ENCODE data around the gene MEN1. TPM values are rescaled to one million over a fixed set of nuclear protein-coding genes. Genes with fewer than 3 reads are reported as not detected.

Gene MEN1
- total and polyA plus RNA-seq, 4 donors, result 9.1 to 18.8 (median 16.3) TPM

- 8 to 11% methylated on average over 24 of the region's 24 CpGs for WGBS, 2 donors
- H3K9me3 ChIP-seq (ENCODE audit: control insufficient read depth, low read length), result no peaks in the 10 kb centered on the region
- DNase-seq, result peak; percentile 92 to 95
- peak; percentile 91 for ATAC-seq (ENCODE audit: low FRiP score)
- peaks cover 0 to 2% of the 10 kb centered on the region in 2 donors for H3K36me3 ChIP-seq (ENCODE audit: control insufficient read depth in 1 of 2, insufficient read depth in 2 of 2, low read length in 1 of 2)
- H3K4me3 ChIP-seq (ENCODE audit: low read length in 2 of 2), result no peak within 1 kb of the TSS
- intact Hi-C loops (cut with DNase I), result no loop called here
- H3K27ac ChIP-seq (ENCODE audit: low read depth in 1 of 2, low read length in 2 of 2), result peak within 1 kb of the TSS in 1 of 2 donors; percentile 58
- peaks cover 0 to 1% of the 10 kb centered on the region in 2 donors for H3K4me1 ChIP-seq (ENCODE audit: control insufficient read depth in 1 of 2, insufficient read depth in 2 of 2, low read length in 2 of 2)
- H3K27me3 ChIP-seq (ENCODE audit: control insufficient read depth in 1 of 2, insufficient read depth in 2 of 2, low read length in 1 of 2), result no peaks in the 10 kb centered on the region
Measured at GRCh38 chr11:64759722-64760719, 50.3 kb downstream of the MEN1 start, which contains the start of gene PYGM. Gene PYGM, minus strand, starts transcription at chr11:64759974. Its CDS starts 76 bp downstream, at chr11:64759898.

- intact Hi-C loops (cut with DNase I), result no loop called here
- 15 to 20% methylated on average over 21 of the region's 21 CpGs for WGBS, 2 donors
- no peak overlapping the region for H3K4me3 ChIP-seq (ENCODE audit: low read length in 2 of 2)
Measured at GRCh38 chr11:64759131-64759721, 51.1 kb downstream of the MEN1 start.

GRCh38 chr11:64758330-64759079 is 51.8 kb downstream of the MEN1 start:
- no peaks in the 10 kb centered on the region for H3K4me1 ChIP-seq (ENCODE audit: control insufficient read depth in 1 of 2, insufficient read depth in 2 of 2, low read length in 2 of 2)
- 85 to 91% methylated on average over 15 of the region's 15 CpGs for WGBS, 2 donors
- H3K4me3 ChIP-seq (ENCODE audit: low read length in 2 of 2), result no peak overlapping the region
- intact Hi-C loops (cut with DNase I), result no loop called here
- no peak overlapping the region for H3K27ac ChIP-seq (ENCODE audit: low read depth in 1 of 2, low read length in 2 of 2)
- H3K27me3 ChIP-seq (ENCODE audit: control insufficient read depth in 1 of 2, insufficient read depth in 2 of 2, low read length in 1 of 2), result no peaks in the 10 kb centered on the region
- no peaks in the 10 kb centered on the region for H3K9me3 ChIP-seq (ENCODE audit: control insufficient read depth, low read length)
- ATAC-seq (ENCODE audit: low FRiP score) (no peak), DNase-seq (peak; percentile 34 to 58)
- no peaks in the 10 kb centered on the region for H3K36me3 ChIP-seq (ENCODE audit: control insufficient read depth in 1 of 2, insufficient read depth in 2 of 2, low read length in 1 of 2)

More at GRCh38 chr11:64759131-64759721, 51.1 kb downstream of the MEN1 start:
- no peaks in the 10 kb centered on the region for H3K36me3 ChIP-seq (ENCODE audit: control insufficient read depth in 1 of 2, insufficient read depth in 2 of 2, low read length in 1 of 2)
- peak; percentile 31 for ATAC-seq (ENCODE audit: low FRiP score)
- H3K4me1 ChIP-seq (ENCODE audit: control insufficient read depth in 1 of 2, insufficient read depth in 2 of 2, low read length in 2 of 2), result peaks cover 0 to 1% of the 10 kb centered on the region in 2 donors
- no peaks in the 10 kb centered on the region for H3K27me3 ChIP-seq (ENCODE audit: control insufficient read depth in 1 of 2, insufficient read depth in 2 of 2, low read length in 1 of 2)
- H3K9me3 ChIP-seq (ENCODE audit: control insufficient read depth, low read length), result no peaks in the 10 kb centered on the region
- H3K27ac ChIP-seq (ENCODE audit: low read depth in 1 of 2, low read length in 2 of 2), result peak overlapping the region in 1 of 2 donors; percentile 58
- peak in 1 of 2 donors; percentile 77 for DNase-seq

- no peak overlapping the region for H3K4me3 ChIP-seq (ENCODE audit: low read length in 2 of 2)
- no peaks in the 10 kb centered on the region for H3K9me3 ChIP-seq (ENCODE audit: control insufficient read depth, low read length)
- H3K27ac ChIP-seq (ENCODE audit: low read depth in 1 of 2, low read length in 2 of 2), result no peak overlapping the region
- intact Hi-C loops (cut with DNase I), result no loop called here
- no peaks in the 10 kb centered on the region for H3K36me3 ChIP-seq (ENCODE audit: control insufficient read depth in 1 of 2, insufficient read depth in 2 of 2, low read length in 1 of 2)
- no peaks in the 10 kb centered on the region for H3K4me1 ChIP-seq (ENCODE audit: control insufficient read depth in 1 of 2, insufficient read depth in 2 of 2, low read length in 2 of 2)
- no peaks in the 10 kb centered on the region for H3K27me3 ChIP-seq (ENCODE audit: control insufficient read depth in 1 of 2, insufficient read depth in 2 of 2, low read length in 1 of 2)
- ATAC-seq (ENCODE audit: low FRiP score) (no peak), DNase-seq (peak; percentile 48 to 66)
- WGBS, 2 donors, result 86% methylated on average over 19 of the region's 19 CpGs
Measured at GRCh38 chr11:64757549-64758329, 52.6 kb downstream of the MEN1 start.

- intact Hi-C loops (cut with DNase I), result no loop called here
- 86 to 87% methylated on average over 13 of the region's 13 CpGs for WGBS, 2 donors
- Histone ChIP-seq H3K36me3 (ENCODE audit: control insufficient read depth in 1 of 2, insufficient read depth in 2 of 2, low read length in 1 of 2) (no peaks in the 10 kb centered on the region), H3K4me1 (ENCODE audit: control insufficient read depth in 1 of 2, insufficient read depth in 2 of 2, low read length in 2 of 2) (no peaks in the 10 kb centered on the region), H3K27ac (ENCODE audit: low read depth in 1 of 2, low read length in 2 of 2) (no peak overlapping the region), H3K4me3 (ENCODE audit: low read length in 2 of 2) (no peak overlapping the region), H3K27me3 (ENCODE audit: control insufficient read depth in 1 of 2, insufficient read depth in 2 of 2, low read length in 1 of 2) (no peaks in the 10 kb centered on the region), H3K9me3 (ENCODE audit: control insufficient read depth, low read length) (no peaks in the 10 kb centered on the region)
- no peak for ATAC-seq (ENCODE audit: low FRiP score)
- DNase-seq, result peak; percentile 40 to 53
Measured at GRCh38 chr11:64755681-64756361, 54.5 kb downstream of the MEN1 start.

- Histone ChIP-seq H3K27me3 (ENCODE audit: control insufficient read depth in 1 of 2, insufficient read depth in 2 of 2, low read length in 1 of 2) (no peaks in the 10 kb centered on the region), H3K9me3 (ENCODE audit: control insufficient read depth, low read length) (no peaks in the 10 kb centered on the region), H3K4me1 (ENCODE audit: control insufficient read depth in 1 of 2, insufficient read depth in 2 of 2, low read length in 2 of 2) (no peaks in the 10 kb centered on the region), H3K36me3 (ENCODE audit: control insufficient read depth in 1 of 2, insufficient read depth in 2 of 2, low read length in 1 of 2) (no peaks in the 10 kb centered on the region), H3K4me3 (ENCODE audit: low read length in 2 of 2) (no peak overlapping the region), H3K27ac (ENCODE audit: low read depth in 1 of 2, low read length in 2 of 2) (no peak overlapping the region)
- peak; percentile 32 to 73 for DNase-seq
- 92% methylated on average over 21 of the region's 21 CpGs for WGBS, 2 donors
- intact Hi-C loops (cut with DNase I), result no loop called here
- ATAC-seq (ENCODE audit: low FRiP score), result no peak
Measured at GRCh38 chr11:64754919-64755662, 55.3 kb downstream of the MEN1 start.

GRCh38 chr11:64754124-64754918 is 56.0 kb downstream of the MEN1 start:
- intact Hi-C loops (cut with DNase I), result no loop called here
- Histone ChIP-seq H3K9me3 (ENCODE audit: control insufficient read depth, low read length) (no peaks in the 10 kb centered on the region), H3K4me1 (ENCODE audit: control insufficient read depth in 1 of 2, insufficient read depth in 2 of 2, low read length in 2 of 2) (no peaks in the 10 kb centered on the region), H3K36me3 (ENCODE audit: control insufficient read depth in 1 of 2, insufficient read depth in 2 of 2, low read length in 1 of 2) (no peaks in the 10 kb centered on the region), H3K4me3 (ENCODE audit: low read length in 2 of 2) (no peak overlapping the region), H3K27me3 (ENCODE audit: control insufficient read depth in 1 of 2, insufficient read depth in 2 of 2, low read length in 1 of 2) (no peaks in the 10 kb centered on the region), H3K27ac (ENCODE audit: low read depth in 1 of 2, low read length in 2 of 2) (no peak overlapping the region)
- WGBS, 2 donors, result 84 to 86% methylated on average over 26 of the region's 26 CpGs
- ATAC-seq (ENCODE audit: low FRiP score) (no peak), DNase-seq (peak; percentile 32 to 68)

Measured in aorta (tissue), 5 donors.